ENCODE results near the gene CHCHD4. TPM values are rescaled to one million over a fixed set of nuclear protein-coding genes. Genes with fewer than 3 reads are reported as not detected.

CHCHD4 gene
- total RNA-seq, 1 experiment from 2014 or later: 13.8 TPM

DNA sequence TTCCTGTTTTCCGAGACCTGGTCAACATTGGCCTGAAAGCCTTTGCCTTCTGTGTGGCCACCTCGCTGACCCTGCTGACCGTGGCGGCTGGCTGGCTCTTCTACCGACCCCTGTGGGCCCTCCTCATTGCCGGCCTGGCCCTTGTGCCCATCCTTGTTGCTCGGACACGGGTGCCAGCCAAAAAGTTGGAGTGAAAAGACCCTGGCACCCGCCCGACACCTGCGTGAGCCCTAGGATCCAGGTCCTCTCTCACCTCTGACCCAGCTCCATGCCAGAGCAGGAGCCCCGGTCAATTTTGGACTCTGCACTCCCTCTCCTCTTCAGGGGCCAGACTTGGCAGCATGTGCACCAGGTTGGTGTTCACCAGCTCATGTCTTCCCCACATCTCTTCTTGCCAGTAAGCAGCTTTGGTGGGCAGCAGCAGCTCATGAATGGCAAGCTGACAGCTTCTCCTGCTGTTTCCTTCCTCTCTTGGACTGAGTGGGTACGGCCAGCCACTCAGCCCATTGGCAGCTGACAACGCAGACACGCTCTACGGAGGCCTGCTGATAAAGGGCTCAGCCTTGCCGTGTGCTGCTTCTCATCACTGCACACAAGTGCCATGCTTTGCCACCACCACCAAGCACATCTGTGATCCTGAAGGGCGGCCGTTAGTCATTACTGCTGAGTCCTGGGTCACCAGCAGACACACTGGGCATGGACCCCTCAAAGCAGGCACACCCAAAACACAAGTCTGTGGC is 17.1 kb upstream of the CHCHD4 start:
- Histone ChIP-seq H3K27ac (ENCODE audit: low read length) (no peak overlapping the region), H3K36me3 (ENCODE audit: control insufficient read depth, insufficient read depth, low read length) (no peaks in the 10 kb centered on the region; the same call in 1 of the 2 replicates), H3K4me1 (ENCODE audit: control insufficient read depth, insufficient read depth, low read length) (peaks cover 27% of the 10 kb centered on the region), H3K27me3 (ENCODE audit: control insufficient read depth, insufficient read depth, low read length) (no peaks in the 10 kb centered on the region), H3K4me3 (ENCODE audit: low read depth in 2 of 2, low read length in 2 of 2) (no peak overlapping the region), H3K9me3 (ENCODE audit: control insufficient read depth, insufficient read depth, low read depth, low read length) (no peaks in the 10 kb centered on the region)
- in situ Hi-C loops (cut with HindIII; ENCODE audit: low pct_unique_long_range_greater_than_20kb, low sequenced_read_pairs): no loop called here
- TF ChIP-seq SIN3A (IDR thresholded peaks at IDR 0.05; ENCODE audit: borderline replicate concordance, insufficient read depth, low read depth, low read length): no peak
- TF ChIP-seq POLR2AphosphoS5 (IDR thresholded peaks at IDR 0.05; ENCODE audit: low read depth, low read length): no peak
- TF ChIP-seq, protein P1, sequence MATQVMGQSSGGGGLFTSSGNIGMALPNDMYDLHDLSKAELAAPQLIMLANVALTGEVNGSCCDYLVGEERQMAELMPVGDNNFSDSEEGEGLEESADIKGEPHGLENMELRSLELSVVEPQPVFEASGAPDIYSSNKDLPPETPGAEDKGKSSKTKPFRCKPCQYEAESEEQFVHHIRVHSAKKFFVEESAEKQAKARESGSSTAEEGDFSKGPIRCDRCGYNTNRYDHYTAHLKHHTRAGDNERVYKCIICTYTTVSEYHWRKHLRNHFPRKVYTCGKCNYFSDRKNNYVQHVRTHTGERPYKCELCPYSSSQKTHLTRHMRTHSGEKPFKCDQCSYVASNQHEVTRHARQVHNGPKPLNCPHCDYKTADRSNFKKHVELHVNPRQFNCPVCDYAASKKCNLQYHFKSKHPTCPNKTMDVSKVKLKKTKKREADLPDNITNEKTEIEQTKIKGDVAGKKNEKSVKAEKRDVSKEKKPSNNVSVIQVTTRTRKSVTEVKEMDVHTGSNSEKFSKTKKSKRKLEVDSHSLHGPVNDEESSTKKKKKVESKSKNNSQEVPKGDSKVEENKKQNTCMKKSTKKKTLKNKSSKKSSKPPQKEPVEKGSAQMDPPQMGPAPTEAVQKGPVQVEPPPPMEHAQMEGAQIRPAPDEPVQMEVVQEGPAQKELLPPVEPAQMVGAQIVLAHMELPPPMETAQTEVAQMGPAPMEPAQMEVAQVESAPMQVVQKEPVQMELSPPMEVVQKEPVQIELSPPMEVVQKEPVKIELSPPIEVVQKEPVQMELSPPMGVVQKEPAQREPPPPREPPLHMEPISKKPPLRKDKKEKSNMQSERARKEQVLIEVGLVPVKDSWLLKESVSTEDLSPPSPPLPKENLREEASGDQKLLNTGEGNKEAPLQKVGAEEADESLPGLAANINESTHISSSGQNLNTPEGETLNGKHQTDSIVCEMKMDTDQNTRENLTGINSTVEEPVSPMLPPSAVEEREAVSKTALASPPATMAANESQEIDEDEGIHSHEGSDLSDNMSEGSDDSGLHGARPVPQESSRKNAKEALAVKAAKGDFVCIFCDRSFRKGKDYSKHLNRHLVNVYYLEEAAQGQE (IDR thresholded peaks at IDR 0.05; ENCODE audit: insufficient read depth in 1 of 2, low read depth in 2 of 2, low read length in 1 of 2): no peak
- TF ChIP-seq TCF7L2 (IDR thresholded peaks at IDR 0.05; ENCODE audit: low read depth, low read length): no peak
- TF ChIP-seq, protein P2, sequence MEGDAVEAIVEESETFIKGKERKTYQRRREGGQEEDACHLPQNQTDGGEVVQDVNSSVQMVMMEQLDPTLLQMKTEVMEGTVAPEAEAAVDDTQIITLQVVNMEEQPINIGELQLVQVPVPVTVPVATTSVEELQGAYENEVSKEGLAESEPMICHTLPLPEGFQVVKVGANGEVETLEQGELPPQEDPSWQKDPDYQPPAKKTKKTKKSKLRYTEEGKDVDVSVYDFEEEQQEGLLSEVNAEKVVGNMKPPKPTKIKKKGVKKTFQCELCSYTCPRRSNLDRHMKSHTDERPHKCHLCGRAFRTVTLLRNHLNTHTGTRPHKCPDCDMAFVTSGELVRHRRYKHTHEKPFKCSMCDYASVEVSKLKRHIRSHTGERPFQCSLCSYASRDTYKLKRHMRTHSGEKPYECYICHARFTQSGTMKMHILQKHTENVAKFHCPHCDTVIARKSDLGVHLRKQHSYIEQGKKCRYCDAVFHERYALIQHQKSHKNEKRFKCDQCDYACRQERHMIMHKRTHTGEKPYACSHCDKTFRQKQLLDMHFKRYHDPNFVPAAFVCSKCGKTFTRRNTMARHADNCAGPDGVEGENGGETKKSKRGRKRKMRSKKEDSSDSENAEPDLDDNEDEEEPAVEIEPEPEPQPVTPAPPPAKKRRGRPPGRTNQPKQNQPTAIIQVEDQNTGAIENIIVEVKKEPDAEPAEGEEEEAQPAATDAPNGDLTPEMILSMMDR (IDR thresholded peaks at IDR 0.05): no peak
- POLR2A ChIA-PET: no interaction called here
- ATAC-seq (no peak), DNase-seq (ENCODE audit: low read depth, low spot score) (no peak)
- BruUV-seq (replicated peaks): no TSS peak
- intact Hi-C loops (cut with micrococcal nuclease; ENCODE audit: unreplicated experiment): no loop called here
- CTCF ChIA-PET: no interaction called here

DNA sequence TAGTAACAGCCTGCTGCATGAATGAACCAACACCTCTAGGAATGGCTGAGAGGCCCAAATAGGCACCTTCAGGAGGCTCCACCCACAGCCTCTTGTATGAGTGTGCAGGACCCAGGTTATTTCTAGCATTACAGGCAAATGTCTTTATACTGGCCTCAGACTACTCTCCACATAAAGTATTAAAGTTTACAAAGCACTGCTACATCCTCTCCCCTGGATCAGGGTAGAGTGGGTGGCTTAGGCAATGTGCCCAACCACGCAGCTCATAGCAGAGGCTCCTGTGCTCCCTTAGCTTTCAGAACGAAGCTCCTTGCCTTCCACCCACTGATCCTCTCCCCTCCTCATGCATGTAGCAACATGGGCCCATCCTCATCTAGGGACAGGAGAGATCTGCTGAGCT is 16.5 kb upstream of the CHCHD4 start:
- ATAC-seq: no peak
- H3K27ac ChIP-seq (ENCODE audit: low read length): no peak overlapping the region
- no peak for DNase-seq (ENCODE audit: low read depth, low spot score)
- H3K27me3 ChIP-seq (ENCODE audit: control insufficient read depth, insufficient read depth, low read length): no peaks in the 10 kb centered on the region
- TF ChIP-seq, protein P1 (IDR thresholded peaks at IDR 0.05; ENCODE audit: insufficient read depth in 1 of 2, low read depth in 2 of 2, low read length in 1 of 2): no peak
- no peak for TF ChIP-seq TCF7L2 (IDR thresholded peaks at IDR 0.05; ENCODE audit: low read depth, low read length)
- ChIA-PET POLR2A (no interaction called here), CTCF (no interaction called here)
- no peaks in the 10 kb centered on the region for H3K9me3 ChIP-seq (ENCODE audit: control insufficient read depth, insufficient read depth, low read depth, low read length)
- no peak overlapping the region for H3K4me3 ChIP-seq (ENCODE audit: low read depth in 2 of 2, low read length in 2 of 2)
- H3K36me3 ChIP-seq (ENCODE audit: control insufficient read depth, insufficient read depth, low read length): no peaks in the 10 kb centered on the region; the same call in 1 of the 2 replicates
- peaks cover 27% of the 10 kb centered on the region for H3K4me1 ChIP-seq (ENCODE audit: control insufficient read depth, insufficient read depth, low read length)
- in situ Hi-C loops (cut with HindIII; ENCODE audit: low pct_unique_long_range_greater_than_20kb, low sequenced_read_pairs): no loop called here
- intact Hi-C loops (cut with micrococcal nuclease; ENCODE audit: unreplicated experiment): no loop called here
- no TSS peak for BruUV-seq (replicated peaks)

Measured in Panc1 (cell line).